Measurements from ENCODE around the gene EYS.
"Not testable (repeated sequence)": the region's sequence is repeated elsewhere in the genome, so short reads cannot be mapped to it uniquely, and the experiment has no call there.

The EYS gene

GRCh38 chr6:65112435-65112834 is 594.6 kb downstream of the EYS start:
- no peak for DNase-seq (ENCODE audit: low read depth in 2 of 2, low spot score in 1 of 2)

- no peak for DNase-seq (ENCODE audit: low read depth in 2 of 2, low spot score in 1 of 2)
These were observed 597.0 kb downstream of the EYS start for GRCh38 chr6:65110031-65110430.

DNA sequence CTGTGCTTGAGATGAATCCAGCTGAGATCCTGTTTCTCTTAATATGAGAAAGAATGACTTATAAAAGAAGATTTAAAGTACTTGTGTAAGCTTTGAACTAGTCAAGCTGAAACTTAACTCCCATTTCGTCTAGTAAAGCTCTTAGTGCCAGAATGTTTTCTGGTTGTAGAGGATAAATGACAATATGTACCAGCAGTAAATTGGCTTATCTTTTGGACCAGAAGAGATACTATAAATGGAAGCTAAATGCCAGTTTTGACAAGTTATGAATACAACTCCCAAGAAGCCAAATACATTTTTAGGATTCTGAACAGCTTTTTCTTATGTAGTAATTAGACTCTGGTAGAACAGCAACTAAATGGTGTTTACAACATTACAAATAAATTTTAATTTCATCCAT is 608.7 kb downstream of the EYS start:
- DNase-seq (ENCODE audit: low read depth in 2 of 2, low spot score in 1 of 2), result no peak

DNA sequence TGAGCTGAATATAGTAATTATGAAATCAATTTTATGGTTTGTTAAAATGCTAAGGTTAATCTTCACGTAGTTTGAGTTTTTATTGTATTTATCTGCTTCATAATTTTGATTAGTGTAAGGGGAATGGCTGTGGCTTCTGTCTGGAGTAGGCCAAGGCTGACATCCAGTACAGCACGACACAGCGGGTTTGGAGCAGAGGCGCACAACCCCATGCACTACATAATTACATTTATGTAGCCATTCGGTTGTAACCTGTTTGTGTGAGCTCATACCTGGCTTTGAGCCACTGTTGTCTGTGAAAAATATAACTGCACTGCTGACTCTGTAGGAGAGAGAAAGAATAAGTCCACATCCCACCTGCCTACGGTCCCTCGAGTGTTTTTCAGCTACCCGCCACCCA is 615.5 kb downstream of the EYS start:
- no peak for DNase-seq (ENCODE audit: low read depth in 2 of 2, low spot score in 1 of 2)

- no peak for DNase-seq (ENCODE audit: low read depth in 2 of 2, low spot score in 1 of 2)
These were observed 618.5 kb downstream of the EYS start for GRCh38 chr6:65088575-65088974.

DNA sequence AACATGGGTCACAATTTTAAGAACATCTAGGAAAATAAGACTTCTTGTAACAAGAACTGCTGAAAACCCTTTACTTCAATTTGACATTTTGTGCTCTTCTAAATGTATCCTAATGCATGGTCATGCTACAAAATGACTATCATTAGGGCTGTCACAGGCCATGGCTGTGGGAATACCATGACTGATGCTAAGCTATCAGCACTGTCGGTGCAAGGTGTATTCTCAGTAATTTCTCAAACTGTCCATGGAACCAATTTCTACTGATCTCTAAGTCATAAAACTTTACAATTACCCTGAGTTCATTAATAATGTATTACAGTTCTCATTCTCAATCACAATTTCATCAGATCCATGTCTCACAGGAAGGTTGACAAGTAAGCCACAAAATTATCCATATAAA is 625.3 kb downstream of the EYS start:
- DNase-seq (ENCODE audit: low read depth in 2 of 2, low spot score in 1 of 2), result no peak

DNA sequence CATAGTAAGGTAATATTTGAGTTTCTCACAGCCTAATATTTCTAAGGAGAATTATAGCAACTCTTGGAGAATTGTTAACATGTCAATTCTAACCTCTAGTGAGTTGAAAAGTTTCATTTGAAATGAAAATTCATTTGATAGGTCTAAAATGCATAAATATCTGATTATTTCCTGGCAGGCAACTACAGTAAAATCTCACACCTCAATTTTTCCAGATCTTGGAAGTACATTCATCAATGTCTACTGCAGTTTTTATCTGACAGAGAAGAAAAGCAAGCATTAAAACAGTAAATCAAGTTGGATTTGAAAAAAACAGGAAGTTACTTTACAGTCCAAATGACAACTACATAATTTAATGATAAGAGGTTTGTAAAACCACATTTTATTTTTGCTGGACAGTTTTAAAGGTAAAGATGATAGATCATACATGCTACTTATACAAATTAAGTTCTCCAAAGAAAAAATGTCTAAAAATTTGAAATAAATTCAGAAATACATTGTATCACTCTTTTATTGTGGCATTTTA is 631.3 kb downstream of the EYS start:
- no peak for DNase-seq (ENCODE audit: low read depth in 2 of 2, low spot score in 1 of 2)

DNA sequence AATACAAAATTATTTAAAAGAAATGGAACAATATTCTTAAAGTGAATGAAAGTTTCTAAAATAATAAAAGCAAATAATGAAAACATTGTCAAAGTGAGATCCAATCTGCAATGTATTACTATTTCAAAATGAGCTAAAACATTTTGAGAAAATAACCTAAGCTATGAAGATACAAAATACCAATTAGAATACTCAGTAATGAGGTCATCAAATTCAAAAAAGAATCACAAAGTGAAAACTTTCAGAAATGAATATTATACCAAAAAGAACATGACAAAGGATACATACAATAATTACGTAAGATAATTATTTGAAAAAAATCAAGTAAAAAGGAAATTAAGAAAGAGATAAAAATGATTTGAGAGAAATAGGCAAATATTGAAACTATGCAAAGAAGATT is 634.5 kb downstream of the EYS start:
- DNase-seq (ENCODE audit: low read depth in 2 of 2, low spot score in 1 of 2), result no peak

- DNase-seq (ENCODE audit: low read depth in 2 of 2, low spot score in 1 of 2), result no peak
These were observed 635.5 kb downstream of the EYS start for GRCh38 chr6:65071480-65071879.

GRCh38 chr6:65064844-65065243 is 642.2 kb downstream of the EYS start:
- no peak for DNase-seq (ENCODE audit: low read depth in 2 of 2, low spot score in 1 of 2)

GRCh38 chr6:65059568-65059967 is 647.5 kb downstream of the EYS start:
- no peak for DNase-seq (ENCODE audit: low read depth in 2 of 2, low spot score in 1 of 2)

DNA sequence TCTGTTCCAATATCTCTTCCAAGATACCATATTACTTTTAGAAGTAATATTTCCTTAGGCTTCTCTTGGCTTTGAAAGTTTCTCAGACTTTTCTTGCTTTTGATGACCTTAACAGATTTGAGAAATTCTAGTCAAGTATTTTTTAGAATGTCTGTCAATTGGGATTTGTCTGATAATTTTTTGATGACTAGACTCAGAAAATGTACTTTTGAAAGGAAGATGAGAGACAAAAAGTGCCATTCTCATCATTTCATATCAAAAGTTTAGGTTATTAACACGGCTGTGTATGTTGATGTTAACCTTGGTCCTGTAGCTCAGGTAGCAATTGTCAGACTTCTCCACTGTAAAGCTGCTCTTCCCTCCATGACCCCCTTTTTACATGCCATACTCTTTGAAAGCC is 651.5 kb downstream of the EYS start:
- DNase-seq (ENCODE audit: low read depth in 2 of 2, low spot score in 1 of 2), result no peak

- no peak for DNase-seq (ENCODE audit: low read depth in 2 of 2, low spot score in 1 of 2)
These were observed 654.4 kb downstream of the EYS start for GRCh38 chr6:65052626-65053025.

DNA sequence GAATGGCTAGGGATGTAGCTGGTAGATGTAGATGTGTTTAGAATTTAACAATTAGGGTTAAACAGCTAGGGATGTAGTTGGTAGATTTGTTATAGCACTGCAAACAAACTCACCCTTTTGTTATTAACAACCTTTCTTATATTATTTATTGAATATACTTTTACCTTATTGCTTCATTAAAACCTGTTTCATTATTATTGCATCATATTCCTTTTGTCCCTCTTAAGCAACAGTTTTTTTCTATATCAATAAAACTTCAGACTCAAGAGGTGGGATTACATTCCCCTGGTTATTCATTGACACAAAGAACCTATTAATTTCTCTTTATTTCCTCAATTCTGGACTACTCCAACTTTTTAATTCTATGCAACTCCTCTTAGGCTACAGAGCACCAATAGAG is 661.2 kb downstream of the EYS start:
- DNase-seq (ENCODE audit: low read depth in 2 of 2, low spot score in 1 of 2), result no peak

GRCh38 chr6:65014006-65014405 is 693.0 kb downstream of the EYS start:
- no peak for DNase-seq (ENCODE audit: low read depth in 2 of 2, low spot score in 1 of 2)

- DNase-seq (ENCODE audit: low read depth in 2 of 2, low spot score in 1 of 2), result no peak
These were observed 700.2 kb downstream of the EYS start for GRCh38 chr6:65006788-65007187.

- DNase-seq (ENCODE audit: low read depth in 2 of 2, low spot score in 1 of 2), result no peak
These were observed 702.7 kb downstream of the EYS start for GRCh38 chr6:65004283-65004682.

GRCh38 chr6:65002882-65003281 is 704.1 kb downstream of the EYS start:
- not testable (repeated sequence) for DNase-seq (ENCODE audit: low read depth in 2 of 2, low spot score in 1 of 2)

DNA sequence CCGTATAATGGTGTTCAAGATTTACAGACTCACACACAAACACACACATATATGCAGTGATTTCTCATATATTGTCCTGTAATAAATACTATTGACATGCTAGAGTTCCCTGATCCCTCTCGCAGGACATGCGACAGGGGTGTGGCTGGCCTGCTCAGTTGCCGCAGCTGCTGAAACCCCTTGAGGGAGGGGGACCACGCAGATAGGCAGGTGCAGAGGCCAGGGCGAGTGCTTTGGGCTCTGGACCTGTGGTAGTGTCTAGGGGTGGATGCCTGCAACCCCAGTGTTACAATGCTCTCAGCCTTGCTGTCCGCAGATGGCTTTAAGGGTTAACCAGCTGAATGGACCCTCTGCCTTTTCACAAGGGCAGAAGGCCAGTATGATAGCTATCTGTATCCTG is 706.2 kb downstream of the EYS start:
- DNase-seq (ENCODE audit: low read depth in 2 of 2, low spot score in 1 of 2), result no peak

- DNase-seq (ENCODE audit: low read depth in 2 of 2, low spot score in 1 of 2), result no peak
These were observed 708.8 kb downstream of the EYS start for GRCh38 chr6:64998204-64998603.

- no peak for DNase-seq (ENCODE audit: low read depth in 2 of 2, low spot score in 1 of 2)
These were observed 710.7 kb downstream of the EYS start for GRCh38 chr6:64996301-64996700.

DNA sequence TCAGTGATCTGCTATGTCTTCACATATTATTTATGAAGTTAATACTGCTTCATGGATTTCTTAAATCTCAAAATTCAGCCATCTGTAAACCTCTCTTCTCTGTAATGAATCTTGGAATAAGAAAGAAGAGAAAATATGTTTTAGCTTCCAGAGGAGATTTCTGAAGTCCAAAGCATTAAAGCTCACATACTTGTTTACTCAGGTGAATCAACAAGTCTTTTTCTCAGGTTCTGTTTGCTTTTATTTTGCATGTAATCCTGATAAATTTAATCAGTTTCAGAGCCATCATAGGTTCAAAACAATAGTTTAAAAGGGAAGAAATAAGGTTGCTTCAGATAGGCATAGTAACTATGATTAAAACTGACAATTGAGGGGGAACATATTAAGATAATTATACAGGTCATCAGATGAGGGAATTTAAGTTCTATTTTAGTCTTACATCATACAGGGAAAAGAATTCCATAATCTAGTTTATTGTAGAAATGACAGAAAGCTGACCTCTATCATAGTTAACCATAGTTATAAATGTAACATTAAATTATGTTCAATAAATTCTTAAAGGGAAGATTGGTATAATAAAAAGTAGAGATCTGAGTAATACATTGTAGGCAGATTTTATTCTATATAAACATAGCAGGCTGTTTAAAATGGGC is 716.2 kb downstream of the EYS start:
- no peak for DNase-seq (ENCODE audit: low read depth in 2 of 2, low spot score in 1 of 2)

GRCh38 chr6:64988148-64988547 is 718.9 kb downstream of the EYS start:
- DNase-seq (ENCODE audit: low read depth in 2 of 2, low spot score in 1 of 2), result no peak

Data from stimulated activated CD8-positive, alpha-beta memory T cell treated with anti-CD3 and anti-CD28 coated beads, Interleukin-4, amount 100 ng/mL, for 4 hours (primary cell).